Stimulated activated naive CD8-positive, alpha-beta T cell treated with anti-CD3 and anti-CD28 coated beads, Interleukin-15, Interleukin-2, amounts not matched to agents 100 ng/mL and 50 ng/mL, for 24 hours (primary cell): ENCODE results near the gene EYS.
"Not testable (repeated sequence)": the region's sequence is repeated elsewhere in the genome, so short reads cannot be mapped to it uniquely, and the experiment has no call there.

ENCODE experiments used
- H3K27ac Mint-ChIP-seq: one replicate; pipeline ENCODE4 v1.8.0; 2021; ENCODE audit warnings: mild to moderate bottlenecking, mixed read lengths
- H3K27me3 Mint-ChIP-seq: one replicate; pipeline ENCODE4 v1.8.0; 2021; ENCODE audit warnings: mixed read lengths
- H3K36me3 Mint-ChIP-seq: one replicate; pipeline ENCODE4 v1.8.0; 2021; ENCODE audit warnings: low read depth, mixed read lengths
- H3K4me1 Mint-ChIP-seq: one replicate; pipeline ENCODE4 v1.8.0; 2021; ENCODE audit warnings: low read depth, mixed read lengths
- H3K4me3 Mint-ChIP-seq: one replicate; pipeline ENCODE4 v1.8.0; 2021; ENCODE audit warnings: mild to moderate bottlenecking, mixed read lengths
- H3K9me3 Mint-ChIP-seq: one replicate; pipeline ENCODE4 v1.8.0; 2021; ENCODE audit warnings: mixed read lengths

The EYS gene

DNA sequence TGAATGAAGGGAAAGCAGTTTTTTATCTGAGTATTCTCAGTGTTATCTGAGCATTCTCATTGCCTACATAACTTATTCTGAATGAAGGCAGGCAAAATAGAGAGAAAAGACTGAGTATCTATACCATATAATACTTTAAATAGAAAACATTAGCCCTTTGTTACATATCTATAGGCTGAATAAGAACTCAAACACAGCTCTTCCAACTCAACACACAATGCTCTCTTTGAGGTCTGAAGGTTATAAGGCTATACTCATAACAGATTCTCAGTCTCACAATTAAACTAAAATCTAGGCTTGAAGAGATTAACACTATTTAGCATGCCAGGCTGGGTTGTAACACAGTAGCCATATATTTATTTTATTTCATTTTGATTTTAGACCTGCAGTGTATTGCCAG lies 56.9 kb downstream of the EYS start:
- H3K27ac Mint-ChIP-seq: no peak overlapping the region
- no peaks in the 10 kb centered on the region for H3K27me3 Mint-ChIP-seq
- no peak overlapping the region for H3K4me3 Mint-ChIP-seq
- peaks cover 7% of the 10 kb centered on the region for H3K9me3 Mint-ChIP-seq
- no peaks in the 10 kb centered on the region for H3K36me3 Mint-ChIP-seq
- H3K4me1 Mint-ChIP-seq: no peaks in the 10 kb centered on the region

- no peaks in the 10 kb centered on the region for H3K4me1 Mint-ChIP-seq
- H3K27ac Mint-ChIP-seq: no peak overlapping the region
- H3K9me3 Mint-ChIP-seq: peaks cover 7% of the 10 kb centered on the region
- H3K27me3 Mint-ChIP-seq: no peaks in the 10 kb centered on the region
- H3K4me3 Mint-ChIP-seq: no peak overlapping the region
- no peaks in the 10 kb centered on the region for H3K36me3 Mint-ChIP-seq
These were observed 57.6 kb downstream of the EYS start for GRCh38 chr6:65649392-65649791.

DNA sequence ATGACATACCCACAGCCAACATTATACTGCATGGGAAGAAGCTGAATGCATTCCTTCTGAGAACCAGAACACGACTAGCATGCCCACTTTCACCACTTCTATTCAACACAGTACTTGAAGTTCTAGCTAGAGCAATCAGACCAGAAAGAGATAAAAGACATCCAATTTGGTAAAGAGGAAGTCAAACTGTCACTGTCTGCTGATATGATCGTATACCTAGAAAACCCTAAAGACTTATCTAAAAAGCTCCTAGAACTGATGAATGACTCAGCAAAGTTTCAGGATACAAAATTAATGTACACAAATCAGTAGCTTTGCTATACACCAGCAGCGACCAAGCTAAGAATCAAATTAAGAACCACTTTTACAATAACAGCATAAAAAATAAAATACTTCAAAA lies 60.5 kb downstream of the EYS start:
- Mint-ChIP-seq H3K4me1 (no peaks in the 10 kb centered on the region), H3K27ac (no peak overlapping the region), H3K9me3 (peaks cover 10% of the 10 kb centered on the region), H3K27me3 (no peaks in the 10 kb centered on the region), H3K4me3 (no peak overlapping the region), H3K36me3 (no peaks in the 10 kb centered on the region)

DNA sequence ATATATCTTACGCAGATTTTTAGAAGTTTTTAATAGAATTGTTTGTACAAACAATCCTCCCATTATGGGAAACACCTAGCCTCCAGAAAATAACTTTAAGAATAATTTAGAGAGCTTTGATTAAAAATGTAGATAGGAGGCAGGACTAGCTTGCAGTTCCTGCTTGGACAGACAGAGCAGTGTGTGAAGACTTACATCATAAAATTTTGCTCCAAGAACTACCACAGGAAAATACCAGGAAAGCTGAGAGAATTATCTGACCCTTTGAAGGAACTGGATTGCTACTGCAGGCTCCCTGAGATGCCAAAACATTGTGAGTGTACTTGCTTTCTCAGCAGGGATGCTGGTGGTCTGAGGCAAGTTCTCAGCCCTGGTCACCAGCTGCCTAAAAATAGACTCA lies 64.2 kb downstream of the EYS start:
- Mint-ChIP-seq H3K27ac (no peak overlapping the region), H3K36me3 (no peaks in the 10 kb centered on the region), H3K9me3 (peaks cover 10% of the 10 kb centered on the region), H3K4me1 (no peaks in the 10 kb centered on the region), H3K27me3 (no peaks in the 10 kb centered on the region), H3K4me3 (no peak overlapping the region)

DNA sequence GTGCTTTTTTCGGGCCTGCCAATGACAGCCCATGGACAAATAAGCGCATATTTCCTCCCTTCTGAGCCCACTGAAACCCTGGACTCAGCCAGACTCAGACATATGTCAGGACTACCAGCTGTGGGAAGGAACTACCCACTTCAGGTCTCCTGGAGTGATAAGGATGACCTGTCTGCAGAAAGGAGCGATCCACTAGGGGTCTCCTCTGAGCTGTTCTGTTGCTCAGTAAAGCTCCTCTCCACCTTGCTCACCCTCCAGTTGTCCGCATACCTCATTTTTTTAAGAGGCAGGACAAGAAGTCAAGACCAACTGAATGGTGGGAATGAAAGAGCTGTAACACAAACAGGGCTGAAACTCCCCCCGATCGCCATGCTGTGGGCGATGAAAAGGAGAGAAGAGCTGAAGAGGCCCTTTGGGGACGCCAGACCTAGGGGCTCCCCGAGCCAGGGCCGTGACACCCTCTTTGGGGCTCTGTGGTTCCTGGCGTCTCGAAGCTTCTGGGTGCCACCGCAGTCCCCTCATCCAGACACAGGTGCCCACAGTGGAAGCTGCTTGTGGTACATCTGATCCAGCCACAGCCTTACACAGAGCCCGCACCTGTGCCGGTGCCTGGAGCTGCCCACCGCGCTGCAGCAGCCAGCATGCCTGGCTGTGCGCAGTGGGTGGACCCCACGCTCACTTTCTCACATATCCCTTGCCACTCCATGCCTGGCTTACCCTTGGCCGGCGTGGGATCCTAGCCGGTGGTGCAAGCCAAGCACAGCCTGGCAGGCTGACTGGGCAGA lies 68.8 kb downstream of the EYS start:
- H3K36me3 Mint-ChIP-seq: no peaks in the 10 kb centered on the region
- H3K4me3 Mint-ChIP-seq: no peak overlapping the region
- H3K9me3 Mint-ChIP-seq: no peaks in the 10 kb centered on the region
- no peaks in the 10 kb centered on the region for H3K27me3 Mint-ChIP-seq
- H3K27ac Mint-ChIP-seq: no peak overlapping the region
- no peaks in the 10 kb centered on the region for H3K4me1 Mint-ChIP-seq

GRCh38 chr6:65637289-65638046 lies 69.6 kb downstream of the EYS start:
- Mint-ChIP-seq H3K9me3 (no peaks in the 10 kb centered on the region), H3K27ac (no peak overlapping the region), H3K4me3 (no peak overlapping the region), H3K36me3 (no peaks in the 10 kb centered on the region), H3K4me1 (no peaks in the 10 kb centered on the region), H3K27me3 (no peaks in the 10 kb centered on the region)

GRCh38 chr6:65633501-65633900 lies 73.5 kb downstream of the EYS start:
- Mint-ChIP-seq H3K27me3 (no peaks in the 10 kb centered on the region), H3K36me3 (no peaks in the 10 kb centered on the region), H3K4me3 (no peak overlapping the region), H3K27ac (no peak overlapping the region), H3K9me3 (no peaks in the 10 kb centered on the region), H3K4me1 (no peaks in the 10 kb centered on the region)

DNA sequence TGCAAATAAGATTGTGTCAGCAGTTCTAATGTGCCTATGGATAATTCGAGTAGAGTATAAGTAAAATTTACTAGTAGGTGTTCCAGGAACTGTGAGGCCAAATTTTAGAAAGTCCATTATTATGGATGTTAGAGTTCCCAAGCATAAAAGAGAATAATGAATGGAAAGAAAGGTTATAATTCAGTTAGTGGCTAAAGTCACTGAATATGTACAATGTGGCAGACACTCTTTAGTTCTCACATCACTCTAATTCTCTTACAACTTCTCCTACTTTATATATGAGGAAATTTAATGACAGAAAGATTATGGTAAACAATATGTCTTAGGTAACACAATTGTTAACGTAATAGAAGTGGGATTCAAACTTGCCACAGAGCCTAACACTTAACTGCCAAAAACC lies 75.3 kb downstream of the EYS start:
- no peaks in the 10 kb centered on the region for H3K9me3 Mint-ChIP-seq
- H3K4me3 Mint-ChIP-seq: no peak overlapping the region
- no peaks in the 10 kb centered on the region for H3K36me3 Mint-ChIP-seq
- no peak overlapping the region for H3K27ac Mint-ChIP-seq
- H3K27me3 Mint-ChIP-seq: no peaks in the 10 kb centered on the region
- H3K4me1 Mint-ChIP-seq: no peaks in the 10 kb centered on the region

DNA sequence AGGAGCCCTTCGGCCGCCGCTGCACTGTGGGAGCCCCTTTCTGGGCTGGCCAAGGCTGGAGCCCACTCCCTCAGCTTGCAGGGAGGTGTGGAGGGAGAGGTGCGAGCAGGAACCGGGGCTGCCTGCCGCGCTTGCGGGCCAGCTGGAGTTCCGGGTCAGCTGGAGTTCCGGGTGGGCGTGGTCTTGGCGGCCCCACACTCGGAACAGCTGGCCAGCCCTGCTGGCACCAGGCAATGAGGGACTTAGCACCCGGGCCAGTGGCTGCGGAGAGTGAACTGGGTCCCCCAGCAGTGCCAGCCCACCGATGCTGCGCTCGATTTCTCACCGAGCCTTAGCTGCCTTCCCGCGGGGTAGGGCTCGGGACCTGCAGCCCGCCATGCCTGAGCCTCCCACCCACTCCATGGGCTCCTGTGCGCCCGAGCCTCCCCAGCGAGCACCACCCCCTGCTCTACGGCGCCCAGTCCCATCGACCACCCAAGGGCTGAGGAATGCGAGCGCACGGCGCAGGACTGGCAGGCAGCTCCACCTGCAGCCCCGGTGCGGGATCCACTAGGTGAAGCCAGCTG lies 79.5 kb downstream of the EYS start:
- H3K4me3 Mint-ChIP-seq, H3K4me1 Mint-ChIP-seq, H3K9me3 Mint-ChIP-seq, H3K27me3 Mint-ChIP-seq, H3K27ac Mint-ChIP-seq, H3K36me3 Mint-ChIP-seq: not testable (repeated sequence)

DNA sequence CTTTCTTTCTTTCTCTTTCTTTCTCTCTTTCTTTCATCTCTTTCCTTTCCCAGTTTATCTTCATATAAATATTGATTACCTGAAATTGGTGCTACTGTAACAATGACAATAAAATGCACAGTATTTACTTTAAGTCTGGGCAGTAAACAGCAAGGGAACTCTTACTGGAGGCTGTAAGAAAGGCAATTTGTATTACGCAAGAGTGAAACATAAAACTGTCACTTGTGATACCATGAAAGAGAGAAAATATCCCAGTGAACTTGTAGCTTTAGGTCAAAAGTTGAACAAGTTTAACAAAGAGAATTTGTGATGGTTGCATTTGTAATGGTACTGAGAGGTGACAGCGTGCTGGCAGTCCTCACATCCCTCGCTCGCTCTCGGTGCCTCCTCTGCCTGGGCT lies 80.0 kb downstream of the EYS start:
- Mint-ChIP-seq H3K9me3 (peaks cover 5% of the 10 kb centered on the region), H3K4me3 (no peak overlapping the region), H3K27ac (no peak overlapping the region), H3K4me1 (no peaks in the 10 kb centered on the region), H3K27me3 (no peaks in the 10 kb centered on the region), H3K36me3 (no peaks in the 10 kb centered on the region)

DNA sequence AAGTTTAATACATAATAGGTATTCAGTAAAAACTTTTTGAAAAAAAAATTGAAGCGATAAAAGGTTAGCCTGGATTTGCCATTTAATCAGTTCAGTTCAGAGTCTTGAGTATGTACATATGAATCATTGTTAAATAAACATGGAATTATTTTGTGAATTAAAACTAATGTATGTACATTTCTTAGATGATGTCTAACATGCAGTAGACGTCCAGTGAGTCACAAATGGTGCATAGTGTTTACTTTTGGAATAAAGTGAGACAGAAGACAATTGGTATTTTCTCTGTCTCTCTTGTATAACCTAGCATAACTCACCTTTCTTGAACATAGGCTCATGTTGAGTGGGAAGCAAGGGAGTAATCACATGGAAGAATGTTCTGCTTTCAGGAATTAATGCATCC lies 83.5 kb downstream of the EYS start:
- no peak overlapping the region for H3K4me3 Mint-ChIP-seq
- peaks cover 5% of the 10 kb centered on the region for H3K9me3 Mint-ChIP-seq
- H3K27ac Mint-ChIP-seq: no peak overlapping the region
- H3K4me1 Mint-ChIP-seq: no peaks in the 10 kb centered on the region
- H3K36me3 Mint-ChIP-seq: no peaks in the 10 kb centered on the region
- no peaks in the 10 kb centered on the region for H3K27me3 Mint-ChIP-seq

DNA sequence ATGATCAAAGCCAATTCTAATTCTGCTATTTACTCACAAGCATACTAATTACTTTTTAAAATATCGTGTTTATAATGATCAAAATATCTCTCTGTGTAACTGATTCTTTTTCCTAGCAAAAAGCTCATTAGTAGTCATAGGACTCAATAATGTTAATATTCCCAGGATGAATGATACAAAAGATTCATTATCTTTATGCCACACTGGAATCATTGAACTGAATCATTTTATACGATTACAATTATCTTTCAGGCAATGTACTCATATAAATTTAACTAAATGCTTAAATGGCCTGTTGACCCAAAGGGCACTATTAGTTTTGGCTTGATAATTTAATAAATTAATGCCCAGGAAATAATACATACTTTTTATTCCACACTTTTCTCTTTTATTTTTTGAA lies 96.3 kb downstream of the EYS start:
- H3K36me3 Mint-ChIP-seq: no peaks in the 10 kb centered on the region
- no peak overlapping the region for H3K4me3 Mint-ChIP-seq
- H3K27me3 Mint-ChIP-seq: no peaks in the 10 kb centered on the region
- no peaks in the 10 kb centered on the region for H3K4me1 Mint-ChIP-seq
- H3K9me3 Mint-ChIP-seq: peaks cover 3% of the 10 kb centered on the region
- H3K27ac Mint-ChIP-seq: no peak overlapping the region

GRCh38 chr6:65595540-65595939 lies 111.5 kb downstream of the EYS start:
- H3K27me3 Mint-ChIP-seq: no peaks in the 10 kb centered on the region
- H3K4me3 Mint-ChIP-seq: no peak overlapping the region
- H3K4me1 Mint-ChIP-seq: no peaks in the 10 kb centered on the region
- no peak overlapping the region for H3K27ac Mint-ChIP-seq
- no peaks in the 10 kb centered on the region for H3K36me3 Mint-ChIP-seq
- peaks cover 4% of the 10 kb centered on the region for H3K9me3 Mint-ChIP-seq

- no peak overlapping the region for H3K27ac Mint-ChIP-seq
- no peak overlapping the region for H3K4me3 Mint-ChIP-seq
- no peaks in the 10 kb centered on the region for H3K27me3 Mint-ChIP-seq
- H3K36me3 Mint-ChIP-seq: no peaks in the 10 kb centered on the region
- peaks cover 4% of the 10 kb centered on the region for H3K9me3 Mint-ChIP-seq
- H3K4me1 Mint-ChIP-seq: no peaks in the 10 kb centered on the region
These were observed 136.7 kb downstream of the EYS start for GRCh38 chr6:65570340-65570739.

GRCh38 chr6:65569505-65569904 lies 137.5 kb downstream of the EYS start:
- no peaks in the 10 kb centered on the region for H3K4me1 Mint-ChIP-seq

More at GRCh38 chr6:65569505-65569904, 137.5 kb downstream of the EYS start:
- Mint-ChIP-seq H3K27me3 (no peaks in the 10 kb centered on the region), H3K27ac (no peak overlapping the region), H3K36me3 (no peaks in the 10 kb centered on the region), H3K9me3 (peaks cover 4% of the 10 kb centered on the region), H3K4me3 (no peak overlapping the region)
